NCI-H510A (cell line): ENCODE measurements around the gene ENOX2.

Experiments used
- DNase-seq: peaks from one replicate; lab custom pipeline; 2025; lab: John Stamatoyannopoulos, UW

Gene ENOX2

GRCh38 chrX:130699618-130700017 lies 203.4 kb downstream of the ENOX2 start:
- no peak for DNase-seq

DNA sequence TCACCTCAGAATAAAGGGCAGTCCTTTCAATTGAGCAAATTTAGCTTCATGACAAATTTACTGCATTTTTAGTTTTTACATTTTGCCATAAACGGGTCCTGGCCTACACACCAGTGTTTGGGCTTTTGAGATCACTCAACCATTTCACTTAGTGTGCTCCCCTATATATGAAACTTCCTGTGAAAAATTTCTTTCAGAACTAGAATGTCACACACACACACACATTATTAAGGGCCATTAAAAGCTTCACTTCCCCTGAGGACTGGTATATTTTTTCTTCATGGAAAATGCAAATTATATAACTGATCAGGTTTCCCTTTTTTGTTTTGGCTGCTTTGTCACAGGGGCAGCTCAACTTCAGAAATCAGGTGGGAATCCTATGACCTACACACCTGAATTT lies 206.5 kb downstream of the ENOX2 start:
- no peak for DNase-seq

- DNase-seq: no peak
These were observed 207.1 kb downstream of the ENOX2 start for GRCh38 chrX:130695931-130696330.

DNA sequence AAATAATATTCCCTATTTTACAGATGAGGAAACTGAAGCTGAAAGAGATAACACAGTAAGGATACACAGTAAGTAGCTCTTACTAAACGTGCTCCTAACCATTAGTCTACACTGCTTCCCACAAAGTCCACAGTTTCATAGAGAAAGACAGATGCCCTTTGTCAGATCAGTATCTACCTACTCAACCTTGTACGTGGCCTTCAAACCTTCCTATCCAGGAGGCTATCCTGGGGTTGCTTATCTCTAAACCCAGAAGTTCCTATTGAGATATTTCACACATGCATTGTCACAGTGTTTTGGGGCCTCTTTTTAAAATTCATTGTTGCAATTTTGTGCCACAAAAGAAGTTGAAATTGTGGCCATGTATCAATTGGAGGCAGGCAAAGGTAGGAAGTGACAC lies 208.0 kb downstream of the ENOX2 start:
- DNase-seq: no peak

GRCh38 chrX:130691576-130691975 lies 211.4 kb downstream of the ENOX2 start:
- no peak for DNase-seq

DNA sequence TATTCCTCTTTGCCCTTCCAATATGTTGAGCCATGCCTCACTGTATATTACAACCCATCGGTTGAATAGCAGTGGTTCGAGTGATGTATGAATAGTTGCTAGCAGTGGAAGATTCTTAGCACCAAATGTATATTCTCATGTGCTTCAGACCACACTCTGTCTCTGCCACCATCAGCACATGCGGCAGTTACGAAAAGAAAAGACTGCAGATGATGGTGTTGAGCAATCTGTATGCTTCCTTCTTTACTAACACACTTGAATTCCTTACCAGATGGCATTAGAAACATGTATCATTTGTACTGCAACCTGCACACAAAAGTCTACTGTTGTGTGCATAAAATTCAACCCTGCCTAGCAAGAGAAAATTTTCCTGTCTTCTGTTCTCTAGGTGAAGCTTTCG lies 214.6 kb downstream of the ENOX2 start:
- DNase-seq: no peak

DNA sequence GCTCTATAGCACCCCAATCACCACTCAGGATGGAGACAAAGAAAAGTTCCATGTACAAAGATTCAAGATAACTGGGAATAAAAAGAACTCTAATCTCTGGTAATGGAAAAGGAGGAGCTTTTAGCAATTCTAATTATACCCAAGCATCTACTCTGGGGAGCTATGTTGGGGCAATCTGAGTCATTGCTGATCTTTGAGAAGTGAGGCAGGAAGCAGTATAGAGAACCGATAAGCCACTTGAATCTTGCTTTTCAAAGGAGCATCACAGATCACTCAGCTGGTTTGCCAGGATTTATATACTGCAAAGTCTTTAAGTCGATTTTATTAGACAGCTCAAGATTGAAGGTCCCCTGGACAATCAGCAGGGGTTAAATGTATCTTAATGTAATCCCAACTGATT lies 220.0 kb downstream of the ENOX2 start:
- DNase-seq: no peak

- no peak for DNase-seq
These were observed 222.6 kb downstream of the ENOX2 start for GRCh38 chrX:130680164-130681035.

GRCh38 chrX:130676861-130677260 lies 226.1 kb downstream of the ENOX2 start:
- no peak for DNase-seq

GRCh38 chrX:130672214-130672613 lies 230.8 kb downstream of the ENOX2 start:
- no peak for DNase-seq

GRCh38 chrX:130669233-130669632 lies 233.8 kb downstream of the ENOX2 start:
- no peak for DNase-seq

GRCh38 chrX:130665263-130665662 lies 237.7 kb downstream of the ENOX2 start:
- DNase-seq: no peak

- DNase-seq: no peak
These were observed 244.7 kb downstream of the ENOX2 start for GRCh38 chrX:130658310-130658709.

DNA sequence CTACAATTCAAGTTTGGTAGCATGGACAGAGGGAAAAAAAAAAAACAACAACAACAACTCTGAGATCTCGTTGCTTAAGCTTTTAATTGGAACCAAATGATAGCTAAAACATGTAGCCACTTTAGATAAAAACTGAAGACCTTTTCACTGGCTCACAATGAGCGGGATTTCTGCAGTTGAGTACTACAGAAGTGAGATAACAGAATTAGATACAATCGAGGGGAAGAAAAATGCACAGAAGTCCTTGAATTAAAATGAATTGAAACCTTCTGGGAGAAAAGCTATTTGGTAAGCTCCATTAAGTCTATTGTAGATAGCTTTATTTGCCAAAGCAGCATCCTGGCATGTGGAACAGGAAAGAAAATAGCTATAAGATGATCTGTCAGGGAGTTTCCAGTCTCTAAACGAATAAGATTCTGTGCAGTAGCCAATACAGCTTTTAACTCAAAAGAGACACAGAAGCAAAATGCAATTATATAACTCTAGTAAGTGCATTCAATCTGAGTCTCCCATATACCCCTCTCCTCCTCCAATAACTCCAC lies 248.5 kb downstream of the ENOX2 start:
- DNase-seq: no peak

GRCh38 chrX:130652824-130653578 lies 250.0 kb downstream of the ENOX2 start:
- DNase-seq: no peak

GRCh38 chrX:130649738-130650137 lies 253.3 kb downstream of the ENOX2 start:
- no peak for DNase-seq

GRCh38 chrX:130647468-130647867 lies 255.5 kb downstream of the ENOX2 start:
- DNase-seq: no peak

- no peak for DNase-seq
These were observed 256.9 kb downstream of the ENOX2 start for GRCh38 chrX:130645955-130646583.

DNA sequence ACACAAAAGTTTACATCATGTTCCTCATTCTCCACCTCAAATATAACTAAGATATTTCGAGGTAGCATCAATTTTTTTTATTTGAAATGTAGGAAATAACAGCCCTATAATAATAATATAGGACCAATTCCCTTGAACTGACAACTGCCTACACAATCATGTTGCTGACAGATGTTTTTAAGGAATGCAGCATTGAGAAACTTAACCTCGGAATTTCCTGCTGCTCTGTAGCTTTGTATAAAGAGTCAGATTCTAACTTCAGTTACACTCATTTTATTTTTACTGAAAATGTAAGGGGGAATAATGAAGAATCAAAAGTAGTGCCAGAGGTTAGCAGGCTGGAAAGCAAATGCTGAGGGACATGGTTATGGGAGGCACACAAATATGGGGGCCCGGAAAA lies 265.4 kb downstream of the ENOX2 start:
- DNase-seq: no peak

DNA sequence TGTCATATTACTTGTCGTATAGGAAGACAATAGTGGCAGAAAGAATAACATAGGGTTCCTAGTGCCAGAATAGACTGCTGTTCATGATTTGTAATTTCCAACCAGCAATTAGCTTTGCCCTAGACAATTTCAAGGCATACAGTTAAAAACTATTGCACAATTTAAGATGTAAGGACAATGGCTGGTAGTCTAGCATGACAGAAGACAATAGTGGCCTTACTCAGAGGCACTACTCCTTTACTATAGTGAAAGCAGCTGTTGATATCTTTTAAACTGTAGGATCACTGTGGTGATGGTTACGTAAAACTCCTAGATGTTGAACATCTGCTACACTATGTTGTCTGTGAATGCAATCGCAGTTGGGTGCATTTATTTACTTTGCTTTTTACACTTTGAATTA lies 266.7 kb downstream of the ENOX2 start:
- no peak for DNase-seq

DNA sequence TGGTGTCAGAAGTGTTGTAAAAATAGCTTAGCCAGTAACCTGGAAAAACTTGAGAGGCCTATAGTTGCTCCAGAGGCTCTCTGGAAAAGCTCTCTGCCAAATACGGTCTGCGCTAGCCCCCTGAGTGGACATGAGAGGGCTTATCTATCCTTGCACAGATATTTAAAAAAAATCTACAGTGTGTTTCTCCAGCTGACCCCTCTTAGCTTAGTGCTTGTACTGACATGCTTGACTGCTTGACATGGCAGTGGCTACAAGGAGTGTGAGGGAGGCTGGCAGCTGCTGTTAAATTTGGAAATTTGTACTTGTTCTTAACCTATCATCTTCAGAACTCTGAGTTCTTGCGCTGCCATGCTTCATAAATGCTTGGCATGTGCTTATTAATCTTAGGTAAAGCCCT lies 272.0 kb downstream of the ENOX2 start:
- DNase-seq: no peak

GRCh38 chrX:130628516-130628915 lies 274.5 kb downstream of the ENOX2 start:
- DNase-seq: no peak

GRCh38 chrX:130626521-130626920 lies 276.5 kb downstream of the ENOX2 start:
- DNase-seq: no peak
